IPS DF 6.9 (cell line): ENCODE data around the gene CPNE1.

Experiments used
- DNase-seq: peaks from one replicate; pipeline ENCODE4 v3.0.0-alpha.2; 2013; ENCODE audit warnings: low read depth, low spot score
- H3K27ac ChIP-seq: one replicate; pipeline ENCODE4 v1.5.1; 2013; ENCODE audit warnings: low read length, control low read depth
- H3K27me3 ChIP-seq: 2 replicates; pipeline ENCODE4 v1.6.1; 2013; ENCODE audit warnings: mild to moderate bottlenecking, low read length; ENCODE audit not compliant: control insufficient read depth, insufficient read depth
- H3K36me3 ChIP-seq: 2 replicates; pipeline ENCODE4 v1.6.1; 2013; ENCODE audit warnings: low read length; ENCODE audit not compliant: control insufficient read depth, insufficient read depth
- H3K4me1 ChIP-seq: 2 replicates; pipeline ENCODE4 v1.6.1; 2013; ENCODE audit warnings: low read length; ENCODE audit not compliant: control insufficient read depth, insufficient read depth
- H3K4me3 ChIP-seq: 2 replicates; pipeline ENCODE4 v1.5.1; 2013; ENCODE audit warnings: mild to moderate bottlenecking, low read length
- H3K9me3 ChIP-seq: 2 replicates; pipeline ENCODE4 v1.6.1; 2013; ENCODE audit warnings: low read length, inconsistent platforms; ENCODE audit not compliant: control insufficient read depth, insufficient read depth
- WGBS: extraction: QIAGEN DNeasy Blood & Tissue Kit; methylation state at CpG from one replicate; pipeline ENCODE4 v1.1.7; 2013; ENCODE audit warnings: mixed read lengths, missing lambda C conversion rate; ENCODE audit not compliant: insufficient read length, insufficient coverage; 5-methylcytosine and 5-hydroxymethylcytosine counted together

CPNE1 gene

DNA sequence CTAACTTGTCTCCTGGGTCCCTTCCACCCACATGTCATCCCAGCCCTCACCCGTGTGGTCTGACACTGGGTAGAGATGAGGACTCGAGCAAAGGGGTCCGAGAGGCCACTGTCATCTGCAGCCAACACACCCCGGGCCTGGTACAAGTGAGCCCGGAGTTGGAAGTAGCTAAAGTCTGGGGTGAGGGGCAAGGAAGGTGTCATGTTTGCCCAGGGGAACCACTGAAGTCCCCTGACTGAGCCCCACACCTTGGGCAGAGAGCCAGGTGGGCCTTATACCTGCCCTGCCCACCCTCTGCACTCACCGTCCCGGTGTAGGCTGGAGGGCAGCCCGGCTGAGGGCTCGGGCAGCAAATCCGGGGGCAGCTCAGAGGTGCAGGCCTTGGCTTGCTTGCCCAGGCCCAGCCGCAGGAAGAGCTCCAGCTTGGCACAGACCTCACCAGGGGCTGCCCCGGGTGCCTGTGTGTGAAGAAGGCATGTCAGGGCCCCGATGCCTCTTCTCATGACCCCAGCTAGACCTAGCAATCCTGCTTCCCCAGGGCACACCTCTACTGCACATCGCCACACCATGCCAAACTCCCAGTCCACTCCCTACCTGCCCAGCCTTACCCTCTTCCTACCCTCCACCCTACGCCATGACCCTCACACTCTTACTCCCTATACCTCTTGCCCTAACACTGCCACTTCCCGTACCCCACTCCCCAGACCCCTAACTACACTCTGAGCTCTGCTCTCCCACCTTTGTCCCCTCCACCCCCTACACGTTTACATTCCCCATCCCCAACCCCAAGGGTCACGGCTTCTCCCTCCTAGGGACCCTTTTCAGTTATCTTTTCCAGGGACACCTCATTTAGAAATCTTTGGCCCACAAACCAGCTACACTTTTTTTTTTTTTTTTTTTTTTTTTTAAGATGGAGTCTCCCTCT, 80.8 kb downstream of the CPNE1 start:
- Histone ChIP-seq H3K9me3 (no peaks in the 10 kb centered on the region), H3K4me1 (no peaks in the 10 kb centered on the region), H3K4me3 (no peak overlapping the region), H3K27ac (no peak overlapping the region), H3K36me3 (no peaks in the 10 kb centered on the region), H3K27me3 (no peaks in the 10 kb centered on the region)
- DNase-seq: no peak
- WGBS: no CpG with 5 or more reads among the region's 18 CpGs

DNA sequence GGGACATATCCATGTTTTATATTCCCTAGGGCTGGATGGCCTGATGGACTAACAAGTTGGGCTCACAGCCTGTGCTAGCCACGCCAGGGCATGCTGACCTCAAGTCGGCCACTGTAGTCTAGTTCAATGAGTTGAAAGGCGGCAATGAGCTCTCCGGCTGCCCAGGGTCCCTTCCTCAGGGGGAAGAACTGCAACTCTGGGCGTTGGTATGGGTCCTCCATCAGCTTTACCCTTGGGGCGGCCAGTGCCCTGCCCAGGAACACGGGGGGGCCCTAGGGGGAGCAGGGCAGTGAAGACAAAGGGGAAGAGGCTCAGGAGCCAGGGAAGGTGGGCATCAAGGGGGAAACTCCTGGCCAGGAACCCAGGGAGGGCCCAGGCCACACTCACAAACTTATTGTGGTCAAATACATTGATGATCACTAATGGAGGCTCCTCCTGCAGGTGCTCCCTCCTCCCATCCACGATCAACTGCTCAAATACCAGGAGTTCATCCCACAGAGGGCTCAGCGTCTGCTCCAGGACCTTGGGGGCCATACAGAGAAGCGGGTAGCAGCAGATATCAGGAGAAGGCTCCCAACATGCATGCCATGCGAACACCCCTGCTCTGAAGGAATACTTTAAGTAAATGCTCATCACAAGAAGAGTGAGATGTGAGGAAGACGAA, 81.8 kb downstream of the CPNE1 start:
- DNase-seq: no peak
- Histone ChIP-seq H3K36me3 (no peaks in the 10 kb centered on the region), H3K4me1 (no peaks in the 10 kb centered on the region), H3K27ac (no peak overlapping the region), H3K27me3 (no peaks in the 10 kb centered on the region), H3K9me3 (no peaks in the 10 kb centered on the region), H3K4me3 (no peak overlapping the region)
- WGBS: no CpG with 5 or more reads among the region's 12 CpGs

DNA sequence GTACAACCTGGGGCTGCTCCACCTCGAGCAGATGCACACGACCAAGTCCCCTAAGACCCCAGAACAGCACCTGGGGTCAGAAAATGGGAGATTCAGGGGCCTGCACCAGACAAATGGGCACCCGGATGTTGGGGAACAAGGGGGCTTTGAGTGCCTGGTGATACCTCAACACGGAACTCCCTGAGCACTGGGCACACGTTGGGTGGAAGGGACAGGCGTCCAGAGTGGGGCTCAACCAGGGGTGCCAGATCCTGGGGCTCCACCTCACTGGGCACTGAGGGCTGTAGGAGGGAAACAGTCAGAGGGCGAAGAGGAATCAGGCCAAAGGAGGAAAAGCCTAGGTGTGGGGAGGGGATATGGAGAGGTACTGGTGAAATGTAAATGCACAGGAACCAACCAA, 82.6 kb downstream of the CPNE1 start:
- no peaks in the 10 kb centered on the region for H3K9me3 ChIP-seq
- H3K27me3 ChIP-seq: no peaks in the 10 kb centered on the region
- WGBS: no CpG with 5 or more reads among the region's 7 CpGs
- no peaks in the 10 kb centered on the region for H3K36me3 ChIP-seq
- H3K27ac ChIP-seq: no peak overlapping the region
- no peak for DNase-seq
- no peaks in the 10 kb centered on the region for H3K4me1 ChIP-seq
- no peak overlapping the region for H3K4me3 ChIP-seq

DNA sequence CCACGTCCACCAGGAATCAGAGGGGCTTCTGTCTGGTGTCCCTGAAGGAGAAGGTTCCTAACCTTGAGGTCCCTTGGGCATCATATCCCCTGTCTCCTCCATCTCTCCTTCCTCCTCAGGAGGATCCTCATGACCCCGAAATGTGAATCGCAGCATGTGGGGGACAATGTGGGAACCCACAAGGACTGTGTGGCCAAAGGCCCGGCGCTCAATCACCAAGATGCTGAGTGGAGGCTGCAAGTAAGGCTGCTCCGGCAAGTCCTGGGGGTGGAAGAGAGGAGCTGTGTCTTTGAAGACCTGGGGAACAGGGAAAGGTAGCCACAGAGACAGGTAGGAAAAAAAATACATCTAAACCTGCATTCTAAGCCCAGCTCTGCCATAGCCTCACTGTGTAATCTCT, 85.5 kb downstream of the CPNE1 start:
- DNase-seq: no peak
- H3K27ac ChIP-seq: no peak overlapping the region
- no peaks in the 10 kb centered on the region for H3K27me3 ChIP-seq
- no peaks in the 10 kb centered on the region for H3K4me1 ChIP-seq
- H3K4me3 ChIP-seq: no peak overlapping the region
- H3K36me3 ChIP-seq: no peaks in the 10 kb centered on the region
- no peaks in the 10 kb centered on the region for H3K9me3 ChIP-seq
- WGBS: no CpG with 5 or more reads among the region's 6 CpGs

DNA sequence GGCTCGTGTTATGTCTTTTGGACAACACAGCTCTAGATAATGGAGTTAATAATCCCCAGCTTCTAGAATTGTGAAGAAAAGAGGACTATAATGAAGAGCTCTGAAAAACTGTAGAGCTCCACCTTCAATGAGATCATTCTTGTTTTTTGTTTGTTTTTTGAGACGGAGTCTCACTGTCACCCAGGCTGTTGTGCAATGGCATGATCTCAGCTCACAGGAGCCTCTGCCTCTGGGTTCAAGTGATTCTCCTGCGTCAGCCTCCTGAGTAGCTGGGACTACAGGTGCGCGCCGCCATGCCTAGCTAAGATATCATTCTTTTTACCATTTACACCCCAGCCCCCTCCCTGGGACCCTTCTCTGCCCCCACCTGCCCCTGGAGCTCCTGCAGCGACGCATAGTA, 86.2 kb downstream of the CPNE1 start:
- Histone ChIP-seq H3K36me3 (no peaks in the 10 kb centered on the region), H3K9me3 (no peaks in the 10 kb centered on the region), H3K27ac (no peak overlapping the region), H3K4me3 (no peak overlapping the region), H3K27me3 (no peaks in the 10 kb centered on the region), H3K4me1 (no peaks in the 10 kb centered on the region)
- DNase-seq: no peak
- no CpG with 5 or more reads among the region's 8 CpGs for WGBS

DNA sequence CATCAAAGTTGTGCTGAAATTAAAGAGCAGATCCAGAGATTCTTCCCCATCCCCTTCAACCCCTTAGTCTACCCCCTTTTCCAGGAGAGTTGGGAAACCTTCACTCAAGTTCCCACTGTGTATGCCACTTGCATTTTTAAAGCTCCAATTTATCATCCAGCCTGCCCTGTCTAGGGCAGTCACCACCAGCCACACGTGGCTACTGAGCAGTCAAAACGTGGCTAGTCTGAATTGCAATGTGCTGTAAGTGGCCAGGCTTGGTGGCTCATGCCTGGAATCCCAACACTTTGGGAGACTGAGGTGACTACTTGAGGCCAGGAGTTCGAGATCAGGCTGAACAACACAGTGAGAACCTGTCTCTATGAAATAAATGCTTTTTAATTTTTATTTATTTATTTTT, 87.9 kb downstream of the CPNE1 start:
- Histone ChIP-seq H3K27me3 (no peaks in the 10 kb centered on the region), H3K9me3 (no peaks in the 10 kb centered on the region), H3K27ac (no peak overlapping the region), H3K4me3 (no peak overlapping the region), H3K4me1 (no peaks in the 10 kb centered on the region), H3K36me3 (no peaks in the 10 kb centered on the region)
- WGBS: no CpG with 5 or more reads among the region's 3 CpGs
- DNase-seq: no peak
